Measurements from ENCODE around the gene EP400. TPM values are rescaled to one million over a fixed set of nuclear protein-coding genes. Genes with fewer than 3 reads are reported as not detected.

EP400 gene
- total and polyA plus RNA-seq, 2 of the 4 experiments (the other 2 are of a cell fraction), result 4.3 to 11.4 TPM

DNA sequence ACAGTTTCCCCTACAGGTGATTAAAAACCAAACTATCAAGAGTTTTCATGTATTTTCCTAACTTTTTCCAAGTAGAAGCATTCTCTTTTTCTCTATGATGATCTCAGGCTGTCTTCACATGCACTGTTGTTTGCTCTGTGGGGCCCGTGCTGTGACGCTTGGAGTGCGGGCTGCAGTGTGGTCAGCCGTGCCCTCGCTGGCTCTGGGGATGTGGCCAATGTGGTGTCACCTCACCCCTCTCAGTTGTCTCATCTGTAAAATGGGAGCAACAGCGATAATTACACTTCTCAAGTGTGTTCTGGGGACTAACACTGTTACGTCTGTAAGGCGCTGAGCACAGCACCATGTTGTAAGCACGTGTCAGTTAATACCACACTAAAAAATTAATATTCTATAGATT is 165.8 kb downstream of the EP400 start:
- H3K9me3 ChIP-seq (ENCODE audit: control insufficient read depth, insufficient read depth, low read length), result no peaks in the 10 kb centered on the region

More for the DNA sequence above, 165.8 kb downstream of the EP400 start:
- H3K9me1 ChIP-seq (ENCODE audit: insufficient read depth, low read length), result no peaks in the 10 kb centered on the region; the same call in 1 of the 2 replicates
- no peak overlapping the region for H2BK15ac ChIP-seq (ENCODE audit: low read depth, low read length)
- dilution Hi-C loops (cut with HindIII; ENCODE audit: low sequenced_read_pairs, unreplicated experiment) (no loop called here), in situ Hi-C loops (cut with MboI; ENCODE audit: low sequenced_read_pairs) (no loop called here), intact Hi-C loops (cut with micrococcal nuclease) (no loop called here)
- H3K27ac ChIP-seq (ENCODE audit: insufficient read depth, low read length), result no peak overlapping the region
- H4K5ac ChIP-seq (ENCODE audit: low read depth, low read length), result no peak overlapping the region
- H3K4me3 ChIP-seq (ENCODE audit: insufficient read depth, low read depth, low read length), result no peak overlapping the region
- H3K9ac ChIP-seq (ENCODE audit: low read depth, low read length), result no peak overlapping the region
- no peak overlapping the region for H2BK20ac ChIP-seq (ENCODE audit: low read depth, low read length)
- no peaks in the 10 kb centered on the region for H3K27me3 ChIP-seq (ENCODE audit: control insufficient read depth, insufficient read depth, low read length)
- H3K36me3 ChIP-seq (ENCODE audit: control insufficient read depth, insufficient read depth, low read length), result peaks cover 42% of the 10 kb centered on the region
- H2AK9ac ChIP-seq (replicated peaks; ENCODE audit: low read depth, low read length, poor library complexity), result no peak overlapping the region
- no peaks in the 10 kb centered on the region for H3K79me1 ChIP-seq (ENCODE audit: low read depth in 1 of 2, low read length in 2 of 2)
- H2AFZ ChIP-seq (replicated peaks; ENCODE audit: low read length, poor library complexity), result peak overlapping the region; percentile 43
- DNase-seq (no peak), ATAC-seq (ENCODE audit: low read depth) (no peak)
- no peak overlapping the region for H3K23ac ChIP-seq (ENCODE audit: low read depth, low read length)
- no TSS peak for BruUV-seq (replicated peaks)
- no peaks in the 10 kb centered on the region for H4K20me1 ChIP-seq (ENCODE audit: insufficient read depth, low read length)
- no peak overlapping the region for H2AK5ac ChIP-seq (ENCODE audit: low read depth, low read length)
- POLR2A ChIA-PET (ENCODE audit: unreplicated experiment), result no interaction called here
- no peak overlapping the region for H3K56ac ChIP-seq (ENCODE audit: extremely low read depth, insufficient read depth, low read length)
- H2BK5ac ChIP-seq (ENCODE audit: low read depth, low read length, poor library complexity, severe bottlenecking), result no peak overlapping the region
- no peak overlapping the region for H3K14ac ChIP-seq (replicated peaks; ENCODE audit: low read depth, low read length)
- no peak overlapping the region for H4K91ac ChIP-seq (ENCODE audit: insufficient read depth, low read depth, low read length)
- no peaks in the 10 kb centered on the region for H3K4me1 ChIP-seq (ENCODE audit: control insufficient read depth, insufficient read depth, low read length)
- H3K18ac ChIP-seq (ENCODE audit: low read depth, low read length), result no peak overlapping the region
- TF ChIP-seq RAD21 (IDR thresholded peaks at IDR 0.05; ENCODE audit: low read length) (no peak), NFE2L2 (IDR thresholded peaks at IDR 0.05; ENCODE audit: low read depth, low read length) (no peak), POLR2A (IDR thresholded peaks at IDR 0.05; ENCODE audit: low read depth, low read length) (no peak), SMC3 (IDR thresholded peaks at IDR 0.05; ENCODE audit: low read depth, low read length) (no peak), MAZ (IDR thresholded peaks at IDR 0.05; ENCODE audit: borderline replicate concordance, low read depth, low read length) (no peak), RFX5 (IDR thresholded peaks at IDR 0.05; ENCODE audit: low read depth, low read length) (no peak), FOS (IDR thresholded peaks at IDR 0.05; ENCODE audit: low read depth, low read length) (no peak), MAFK (IDR thresholded peaks at IDR 0.05; ENCODE audit: low read depth, low read length) (no peak)
- TF ChIP-seq, protein P1, sequence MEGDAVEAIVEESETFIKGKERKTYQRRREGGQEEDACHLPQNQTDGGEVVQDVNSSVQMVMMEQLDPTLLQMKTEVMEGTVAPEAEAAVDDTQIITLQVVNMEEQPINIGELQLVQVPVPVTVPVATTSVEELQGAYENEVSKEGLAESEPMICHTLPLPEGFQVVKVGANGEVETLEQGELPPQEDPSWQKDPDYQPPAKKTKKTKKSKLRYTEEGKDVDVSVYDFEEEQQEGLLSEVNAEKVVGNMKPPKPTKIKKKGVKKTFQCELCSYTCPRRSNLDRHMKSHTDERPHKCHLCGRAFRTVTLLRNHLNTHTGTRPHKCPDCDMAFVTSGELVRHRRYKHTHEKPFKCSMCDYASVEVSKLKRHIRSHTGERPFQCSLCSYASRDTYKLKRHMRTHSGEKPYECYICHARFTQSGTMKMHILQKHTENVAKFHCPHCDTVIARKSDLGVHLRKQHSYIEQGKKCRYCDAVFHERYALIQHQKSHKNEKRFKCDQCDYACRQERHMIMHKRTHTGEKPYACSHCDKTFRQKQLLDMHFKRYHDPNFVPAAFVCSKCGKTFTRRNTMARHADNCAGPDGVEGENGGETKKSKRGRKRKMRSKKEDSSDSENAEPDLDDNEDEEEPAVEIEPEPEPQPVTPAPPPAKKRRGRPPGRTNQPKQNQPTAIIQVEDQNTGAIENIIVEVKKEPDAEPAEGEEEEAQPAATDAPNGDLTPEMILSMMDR (conservative IDR thresholded peaks at IDR 0.05; ENCODE audit: low read depth, low read length), result no peak
- H4K8ac ChIP-seq (ENCODE audit: low read depth in 2 of 2, low read length in 2 of 2), result no peak overlapping the region
- WGBS, 2 experiments (ENCODE audit: extremely low coverage in 2 of 2, insufficient read length in 1 of 2), result 100% methylated on average over 1 of the region's 9 CpGs; no CpG with 5 or more reads in 1 of the 2 experiments
- no peak overlapping the region for H2BK120ac ChIP-seq (ENCODE audit: low read depth, low read length)
- H3K4me2 ChIP-seq (ENCODE audit: low read depth, low read length), result no peak overlapping the region
- CTCF ChIA-PET, result no interaction called here
- no peak overlapping the region for H3K4ac ChIP-seq (ENCODE audit: low read depth, low read length)
